Naive B cell (primary cell): Measurements from ENCODE around the gene CDH23. TPM values are rescaled to one million over a fixed set of nuclear protein-coding genes. Genes with fewer than 3 reads are reported as not detected.

Experiments
- ATAC-seq, 2 donors: fragments of 150-1000 bp; cut with Tn5 transposase; 2 replicates each; pipeline ENCODE4 v1.10.0; 2021; ENCODE audit warnings: low read depth in 2 of 2, mild to moderate bottlenecking in 2 of 2, moderate library complexity in 2 of 2
- DNase-seq: peaks from one replicate; pipeline ENCODE4 v3.0.0; 2022
- H3K27ac Mint-ChIP-seq, 6 donors: one replicate each; pipeline ENCODE4 v1.8.0; 2020 to 2022; ENCODE audit warnings: mild to moderate bottlenecking in 6 of 6, mixed read lengths in 6 of 6, moderate library complexity in 5 of 6, inconsistent platforms in 2 of 6
- H3K27me3 Mint-ChIP-seq, 3 donors: one replicate each; pipeline ENCODE4 v1.8.0; 2021 to 2022; ENCODE audit warnings: mixed read lengths in 3 of 3, mild to moderate bottlenecking in 1 of 3
- H3K36me3 Mint-ChIP-seq, 2 donors: one replicate each; pipeline ENCODE4 v1.8.0; 2020 to 2022; ENCODE audit warnings: mixed read lengths in 2 of 2, inconsistent platforms in 1 of 2, mild to moderate bottlenecking in 1 of 2
- H3K4me1 Mint-ChIP-seq, 3 donors: one replicate each; pipeline ENCODE4 v1.8.0; 2020 to 2022; ENCODE audit warnings: mixed read lengths in 3 of 3, inconsistent platforms in 1 of 3, mild to moderate bottlenecking in 1 of 3, moderate library complexity in 1 of 3
- H3K4me3 Mint-ChIP-seq, 8 donors: one replicate each; pipeline ENCODE4 v1.8.0; 2020 to 2022; ENCODE audit warnings: mild to moderate bottlenecking in 8 of 8, mixed read lengths in 8 of 8, moderate library complexity in 8 of 8, inconsistent platforms in 2 of 8
- H3K9me3 Mint-ChIP-seq, 7 donors: one replicate each; pipeline ENCODE4 v1.8.0; 2020 to 2022; ENCODE audit warnings: mixed read lengths in 7 of 7, mild to moderate bottlenecking in 5 of 7, inconsistent platforms in 2 of 7, moderate library complexity in 1 of 7
- polyA plus RNA-seq, 6 donors: library from polyadenylated mRNA; unstranded; fragments of 300-500 nt; fragmentation: Illumina TruSeq; gene quantifications; one replicate each; pipeline ENCODE4 v1.2.3, GENCODE V29; 2021; ENCODE audit warnings: low read depth in 6 of 6

The CDH23 gene
- polyA plus RNA-seq, 6 donors from 2014 or later: 0.05 to 0.62 (median 0.21) TPM; not detected in 2

GRCh38 chr10:71537125-71537524 lies 140.4 kb downstream of the CDH23 start:
- ATAC-seq (no peak), DNase-seq (no peak)
- Mint-ChIP-seq H3K36me3 (no peaks in the 10 kb centered on the region), H3K27me3 (peaks cover 0 to 19% (median 6%) of the 10 kb centered on the region in 3 donors), H3K4me1 (no peaks in the 10 kb centered on the region), H3K4me3 (no peak overlapping the region), H3K27ac (no peak overlapping the region), H3K9me3 (no peaks in the 10 kb centered on the region)

DNA sequence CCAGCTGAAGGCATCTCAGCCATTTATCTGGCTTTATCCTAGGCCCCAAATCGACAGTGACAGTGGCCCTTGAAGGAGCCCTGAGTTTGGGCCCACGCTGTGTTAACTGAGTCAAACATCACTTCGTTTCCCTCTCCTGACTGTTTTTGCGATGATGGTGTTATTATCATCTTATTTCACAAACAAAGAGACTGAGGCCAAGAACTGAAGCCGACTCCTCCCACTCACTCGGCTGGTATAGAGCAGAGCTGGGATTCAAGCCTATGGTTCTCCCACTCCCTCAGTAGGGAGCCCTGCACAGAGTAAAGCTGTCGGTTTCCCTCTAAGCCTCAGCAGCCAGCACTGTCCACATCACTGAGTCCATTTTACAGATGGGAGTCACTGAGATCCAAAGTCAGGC lies 141.0 kb downstream of the CDH23 start:
- Mint-ChIP-seq H3K4me3 (no peak overlapping the region), H3K27me3 (peaks cover 0 to 19% (median 6%) of the 10 kb centered on the region in 3 donors), H3K9me3 (no peaks in the 10 kb centered on the region), H3K36me3 (no peaks in the 10 kb centered on the region), H3K27ac (no peak overlapping the region), H3K4me1 (no peaks in the 10 kb centered on the region)
- DNase-seq: no peak
- ATAC-seq: no peak

- Mint-ChIP-seq H3K4me3 (no peak overlapping the region), H3K4me1 (no peaks in the 10 kb centered on the region), H3K36me3 (no peaks in the 10 kb centered on the region), H3K27me3 (peaks cover 0 to 19% (median 6%) of the 10 kb centered on the region in 3 donors), H3K27ac (no peak overlapping the region), H3K9me3 (no peaks in the 10 kb centered on the region)
- ATAC-seq (no peak), DNase-seq (no peak)
Observed at GRCh38 chr10:71538608-71539260, 142.0 kb downstream of the CDH23 start.

DNA sequence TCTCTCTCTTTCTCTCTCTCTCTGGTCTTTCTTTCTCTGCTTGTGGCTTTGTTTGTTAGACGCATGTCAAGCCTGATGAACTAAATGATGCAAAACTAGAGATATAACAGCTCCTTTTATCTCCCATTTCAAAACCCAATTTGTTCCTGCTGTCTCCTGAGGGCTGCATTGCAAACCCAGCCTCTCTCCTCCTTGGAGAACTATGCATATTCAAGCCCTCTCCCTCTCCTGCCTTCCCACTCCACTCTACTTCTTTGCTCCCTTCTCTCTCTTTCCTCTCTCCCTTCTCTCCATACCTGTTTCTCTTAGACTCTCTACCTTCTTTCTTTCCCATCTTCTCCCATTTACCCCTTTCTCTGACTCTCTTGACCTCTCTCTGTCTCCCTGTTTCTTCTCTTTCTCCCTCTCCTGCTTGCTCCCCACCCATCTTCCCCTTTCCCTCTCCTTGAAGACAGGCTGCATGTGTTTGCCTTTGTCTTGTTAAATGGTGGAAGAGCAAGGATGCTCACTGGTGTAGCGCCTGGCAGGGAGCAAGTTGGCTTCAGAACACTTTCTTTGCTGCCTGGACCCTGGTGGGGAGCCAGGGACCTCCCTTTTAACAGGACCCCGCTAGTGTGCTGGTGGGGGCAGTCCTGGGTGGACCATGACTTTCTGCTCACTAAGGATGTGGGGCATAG lies 142.9 kb downstream of the CDH23 start:
- no peak overlapping the region for H3K27ac Mint-ChIP-seq
- H3K4me3 Mint-ChIP-seq: no peak overlapping the region

GRCh38 chr10:71542478-71542877 lies 145.8 kb downstream of the CDH23 start:
- peaks cover 0 to 9% (median 0%) of the 10 kb centered on the region in 3 donors for H3K27me3 Mint-ChIP-seq
- no peaks in the 10 kb centered on the region for H3K9me3 Mint-ChIP-seq
- no peaks in the 10 kb centered on the region for H3K36me3 Mint-ChIP-seq
- ATAC-seq (no peak), DNase-seq (no peak)
- no peak overlapping the region for H3K27ac Mint-ChIP-seq
- H3K4me1 Mint-ChIP-seq: no peaks in the 10 kb centered on the region
- H3K4me3 Mint-ChIP-seq: no peak overlapping the region

More for the DNA sequence above, 142.9 kb downstream of the CDH23 start:
- Mint-ChIP-seq H3K4me1 (no peaks in the 10 kb centered on the region), H3K9me3 (no peaks in the 10 kb centered on the region), H3K36me3 (no peaks in the 10 kb centered on the region), H3K27me3 (peaks cover 0 to 19% (median 0%) of the 10 kb centered on the region in 3 donors)
- ATAC-seq (no peak), DNase-seq (no peak)

GRCh38 chr10:71543608-71544170 lies 147.0 kb downstream of the CDH23 start:
- no peak overlapping the region for H3K4me3 Mint-ChIP-seq
- no peaks in the 10 kb centered on the region for H3K36me3 Mint-ChIP-seq
- no peak for ATAC-seq
- peak overlapping the region in 1 of 6 donors; percentile 40 for H3K27ac Mint-ChIP-seq
- H3K27me3 Mint-ChIP-seq: peaks cover 0 to 9% (median 0%) of the 10 kb centered on the region in 3 donors
- H3K4me1 Mint-ChIP-seq: no peaks in the 10 kb centered on the region
- H3K9me3 Mint-ChIP-seq: no peaks in the 10 kb centered on the region
- no peak for DNase-seq

- no peaks in the 10 kb centered on the region for H3K36me3 Mint-ChIP-seq
- no peak overlapping the region for H3K4me3 Mint-ChIP-seq
- DNase-seq (no peak), ATAC-seq (no peak)
- H3K27ac Mint-ChIP-seq: no peak overlapping the region
- no peaks in the 10 kb centered on the region for H3K27me3 Mint-ChIP-seq
- H3K4me1 Mint-ChIP-seq: no peaks in the 10 kb centered on the region
- H3K9me3 Mint-ChIP-seq: no peaks in the 10 kb centered on the region
Observed at GRCh38 chr10:71545001-71545400, 148.3 kb downstream of the CDH23 start.

- no peak overlapping the region for H3K27ac Mint-ChIP-seq
- ATAC-seq (no peak), DNase-seq (no peak)
- no peaks in the 10 kb centered on the region for H3K9me3 Mint-ChIP-seq
- H3K4me1 Mint-ChIP-seq: no peaks in the 10 kb centered on the region
- no peaks in the 10 kb centered on the region for H3K36me3 Mint-ChIP-seq
- no peaks in the 10 kb centered on the region for H3K27me3 Mint-ChIP-seq
- H3K4me3 Mint-ChIP-seq: no peak overlapping the region
Observed at GRCh38 chr10:71546220-71546619, 149.5 kb downstream of the CDH23 start.

- DNase-seq (no peak), ATAC-seq (no peak)
- Mint-ChIP-seq H3K9me3 (no peaks in the 10 kb centered on the region), H3K27ac (no peak overlapping the region), H3K4me3 (no peak overlapping the region), H3K4me1 (no peaks in the 10 kb centered on the region), H3K27me3 (no peaks in the 10 kb centered on the region), H3K36me3 (no peaks in the 10 kb centered on the region)
Observed at GRCh38 chr10:71547312-71547711, 150.6 kb downstream of the CDH23 start.

DNA sequence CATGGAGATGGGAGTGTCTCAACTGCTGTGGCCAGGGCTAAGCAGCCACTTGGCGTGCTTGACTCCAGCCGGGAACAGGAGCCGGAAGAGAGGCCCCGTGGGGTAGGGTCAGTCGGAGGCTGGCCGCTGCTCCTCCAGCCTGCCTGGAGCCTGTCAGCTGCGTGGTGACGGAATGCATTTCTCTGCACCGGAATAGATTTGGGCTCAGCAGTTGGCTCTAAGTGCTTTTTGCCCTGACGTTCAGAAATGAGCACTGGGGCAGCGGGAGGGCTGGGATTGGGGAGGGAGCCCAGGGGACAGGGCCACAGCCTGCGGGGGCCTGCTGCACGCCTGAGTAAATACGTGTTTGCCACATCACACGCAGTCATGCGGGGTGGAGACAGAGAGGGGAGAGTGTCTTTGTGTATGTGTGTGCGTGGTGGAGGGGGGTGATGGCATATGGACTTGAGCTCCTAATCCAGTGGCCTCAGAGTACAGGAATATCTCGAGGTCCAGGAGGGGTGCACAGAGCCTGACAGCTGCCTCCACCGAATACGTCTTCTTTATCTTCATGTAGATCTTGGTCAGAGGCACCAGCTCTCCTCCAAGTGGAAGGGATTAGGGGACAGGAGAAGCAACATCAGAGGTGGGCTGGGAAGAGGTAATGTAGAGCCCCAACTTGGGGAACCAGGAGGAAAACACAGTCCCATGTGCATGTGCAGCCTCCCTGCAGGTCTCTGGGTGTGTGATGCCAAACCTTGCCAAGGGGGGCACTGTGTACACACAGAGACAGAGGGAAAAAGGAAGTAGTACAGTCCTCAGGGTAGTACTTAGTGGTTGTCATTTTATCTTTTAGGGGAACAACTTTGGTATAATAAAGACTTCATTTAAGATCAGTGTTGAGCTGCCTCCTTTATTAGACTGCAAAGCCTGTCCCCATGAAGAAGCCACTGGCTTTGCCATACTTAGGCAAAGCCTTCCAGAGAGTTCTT lies 151.4 kb downstream of the CDH23 start:
- H3K4me3 Mint-ChIP-seq: no peak overlapping the region
- DNase-seq (no peak), ATAC-seq (no peak)
- no peaks in the 10 kb centered on the region for H3K27me3 Mint-ChIP-seq
- H3K9me3 Mint-ChIP-seq: no peaks in the 10 kb centered on the region
- H3K4me1 Mint-ChIP-seq: no peaks in the 10 kb centered on the region
- no peaks in the 10 kb centered on the region for H3K36me3 Mint-ChIP-seq
- H3K27ac Mint-ChIP-seq: no peak overlapping the region

DNA sequence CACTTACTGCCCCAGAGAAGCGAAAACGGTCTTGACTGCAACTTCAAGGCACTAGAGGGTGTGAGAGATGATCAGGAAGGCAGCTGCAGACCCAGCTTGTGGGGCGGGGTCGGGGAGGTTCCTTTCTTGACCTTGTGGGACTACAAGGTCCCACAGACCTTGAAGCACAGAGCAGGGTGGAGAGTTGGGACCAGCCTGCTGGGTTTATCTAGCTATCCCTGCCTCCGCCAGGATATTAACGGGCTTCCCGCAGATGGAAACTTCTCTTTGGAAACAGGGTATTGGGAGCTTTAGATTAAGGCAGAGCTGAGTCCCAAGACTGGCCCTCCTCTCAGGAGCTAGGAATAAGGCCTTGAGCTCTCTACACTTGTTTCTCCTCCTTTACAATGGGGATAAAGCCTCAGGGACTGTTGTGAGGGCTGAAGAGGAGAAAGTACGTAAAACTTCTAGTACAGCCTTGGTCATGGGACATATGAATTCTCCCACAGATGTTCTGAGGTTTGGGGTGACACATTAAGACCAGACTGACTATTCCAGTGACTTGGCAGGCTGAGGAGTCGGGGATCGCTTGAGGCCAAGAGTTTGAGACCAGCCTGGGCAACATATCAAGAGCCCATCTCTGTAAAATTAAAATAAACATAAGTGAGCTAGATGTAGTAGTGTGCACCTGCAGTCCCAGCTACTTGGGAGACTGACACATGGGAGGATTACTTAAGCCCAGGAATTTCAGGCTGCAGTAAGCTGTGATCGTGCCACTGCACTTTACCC lies 153.2 kb downstream of the CDH23 start:
- no peak for DNase-seq
- Mint-ChIP-seq H3K27ac (no peak overlapping the region), H3K4me1 (no peaks in the 10 kb centered on the region), H3K36me3 (no peaks in the 10 kb centered on the region), H3K27me3 (peaks cover 0 to 6% (median 0%) of the 10 kb centered on the region in 3 donors), H3K4me3 (no peak overlapping the region), H3K9me3 (no peaks in the 10 kb centered on the region)
- ATAC-seq: no peak

GRCh38 chr10:71550628-71551027 lies 153.9 kb downstream of the CDH23 start:
- ATAC-seq (no peak), DNase-seq (no peak)
- H3K4me1 Mint-ChIP-seq: no peaks in the 10 kb centered on the region
- no peak overlapping the region for H3K4me3 Mint-ChIP-seq
- H3K27me3 Mint-ChIP-seq: peaks cover 0 to 7% (median 1%) of the 10 kb centered on the region in 3 donors
- peaks cover 0 to under 1% of the 10 kb centered on the region in 2 donors for H3K36me3 Mint-ChIP-seq
- H3K27ac Mint-ChIP-seq: no peak overlapping the region
- H3K9me3 Mint-ChIP-seq: no peaks in the 10 kb centered on the region

- Mint-ChIP-seq H3K4me1 (no peaks in the 10 kb centered on the region), H3K4me3 (no peak overlapping the region), H3K27me3 (peaks cover 4 to 14% (median 8%) of the 10 kb centered on the region in 3 donors), H3K9me3 (peaks cover 3 to 10% (median 6%) of the 10 kb centered on the region in 7 donors), H3K27ac (no peak overlapping the region), H3K36me3 (peaks cover 0 to 7% of the 10 kb centered on the region in 2 donors)
- DNase-seq (no peak), ATAC-seq (no peak)
Observed at GRCh38 chr10:71551970-71552369, 155.2 kb downstream of the CDH23 start.
